Activated CD4-positive, alpha-beta T cell treated with anti-CD3 and anti-CD28 coated beads for 4 hours (primary cell): ENCODE measurements around the gene ARHGAP30.
"Not testable (repeated sequence)": the region's sequence is repeated elsewhere in the genome, so short reads cannot be mapped to it uniquely, and the experiment has no call there.

Source experiments
- DNase-seq, 2 donors: peaks; one replicate each; pipeline ENCODE4 v3.0.0-alpha.2; 2020

Gene ARHGAP30

GRCh38 chr1:161069731-161070270 is at the start of gene ARHGAP30:
TSS of gene ARHGAP30 (minus strand) at chr1:161069891. CDS start at chr1:161069624, 267 bp downstream.
- DNase-seq, result peak; percentile 75 to 77

GRCh38 chr1:161117759-161118581 is 48.3 kb upstream of the ARHGAP30 start, which contains the start of the genes NIT1 and PFDN2:
TSS of gene NIT1 (plus strand) at chr1:161118105. CDS start at chr1:161118177, 72 bp downstream.
TSS of gene PFDN2 (minus strand) at chr1:161118037. CDS start at chr1:161118026, 11 bp downstream.
- peak; percentile 82 to 85 for DNase-seq

DNA sequence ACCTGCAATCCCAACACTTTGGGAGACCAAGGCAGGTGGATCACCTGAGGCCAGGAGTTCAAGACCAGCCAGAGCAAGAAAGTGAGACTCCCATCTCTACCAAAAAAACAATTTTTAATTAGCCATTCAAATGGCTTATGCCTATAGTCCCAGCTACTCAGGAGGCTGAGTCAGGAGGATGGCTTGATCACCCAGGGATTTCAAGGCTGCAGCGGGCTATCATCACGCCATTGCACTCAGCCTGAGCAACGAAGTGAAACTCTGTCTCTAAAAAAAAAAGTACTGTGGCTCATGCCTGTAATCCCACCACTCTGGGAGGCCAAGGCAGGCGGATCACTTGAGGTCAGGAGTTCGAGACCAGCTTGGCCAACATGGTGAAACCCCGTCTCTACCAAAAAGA is 46.3 kb upstream of the ARHGAP30 start:
- DNase-seq, result not testable (repeated sequence)

DNA sequence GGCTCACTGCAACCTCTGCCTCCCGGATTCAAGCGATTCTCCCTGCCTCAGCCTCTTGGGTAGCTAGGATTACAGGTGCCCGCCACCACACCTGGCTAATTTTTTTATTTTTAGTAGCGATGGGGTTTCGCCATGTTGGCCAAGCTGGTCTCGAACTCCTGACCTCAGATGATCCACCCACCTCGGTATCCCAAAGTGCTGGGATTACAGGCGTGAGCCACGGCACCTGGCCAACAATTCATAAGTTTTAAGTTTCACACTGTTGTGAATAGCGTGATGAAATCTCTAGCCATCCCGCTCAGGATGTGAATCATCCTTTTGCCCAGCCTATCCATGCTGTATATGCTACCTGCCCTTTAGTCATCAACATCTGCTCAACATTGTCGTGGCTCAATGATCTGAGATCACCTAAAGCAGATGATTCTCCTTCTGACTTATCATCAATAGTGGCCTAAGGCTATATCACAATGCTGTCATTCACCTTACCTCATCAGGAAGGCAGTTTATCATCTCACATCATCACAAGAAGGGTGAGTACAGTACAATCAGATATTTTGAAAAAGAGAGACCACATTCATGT is 45.5 kb upstream of the ARHGAP30 start:
- peak; percentile 30 to 37 for DNase-seq

DNA sequence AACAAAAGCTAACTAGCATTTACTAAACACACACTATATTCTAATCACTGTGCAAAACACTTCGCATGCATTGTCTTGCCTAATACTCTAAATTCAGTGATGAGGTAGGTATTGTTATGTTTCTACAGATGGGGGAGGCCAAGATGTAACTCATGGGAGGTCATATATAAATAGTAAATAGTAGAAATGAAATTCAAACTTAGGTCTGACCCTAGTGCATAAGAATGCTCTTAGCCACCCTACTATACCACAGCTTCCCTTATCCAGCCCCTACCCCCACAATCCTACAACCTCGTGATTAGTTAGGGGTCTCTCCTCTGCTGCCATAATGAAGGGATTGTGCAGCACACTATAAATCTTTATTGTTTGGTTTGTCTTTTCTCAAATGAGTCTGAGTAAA is 44.9 kb upstream of the ARHGAP30 start:
- DNase-seq, result no peak

- DNase-seq, result no peak
These were observed 44.2 kb upstream of the ARHGAP30 start for GRCh38 chr1:161113915-161114314.

DNA sequence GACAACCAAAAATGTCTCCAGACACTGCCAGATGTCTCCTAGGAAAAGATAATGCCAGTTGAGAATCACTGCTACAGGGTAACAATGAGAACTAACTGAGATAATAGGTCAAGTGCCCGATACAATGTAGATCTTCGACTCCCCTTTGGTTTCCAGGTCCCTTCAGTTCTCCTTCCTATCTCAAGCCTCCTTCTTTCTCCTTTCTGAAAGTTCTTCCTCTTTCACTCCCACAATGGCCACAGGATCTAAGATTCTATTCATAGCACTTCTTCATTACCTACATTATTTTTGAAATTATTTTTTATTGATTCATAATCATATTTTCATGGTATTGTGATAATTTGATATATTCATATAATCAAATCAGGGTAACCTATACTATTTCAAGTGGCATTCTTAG is 41.8 kb upstream of the ARHGAP30 start:
- no peak for DNase-seq

DNA sequence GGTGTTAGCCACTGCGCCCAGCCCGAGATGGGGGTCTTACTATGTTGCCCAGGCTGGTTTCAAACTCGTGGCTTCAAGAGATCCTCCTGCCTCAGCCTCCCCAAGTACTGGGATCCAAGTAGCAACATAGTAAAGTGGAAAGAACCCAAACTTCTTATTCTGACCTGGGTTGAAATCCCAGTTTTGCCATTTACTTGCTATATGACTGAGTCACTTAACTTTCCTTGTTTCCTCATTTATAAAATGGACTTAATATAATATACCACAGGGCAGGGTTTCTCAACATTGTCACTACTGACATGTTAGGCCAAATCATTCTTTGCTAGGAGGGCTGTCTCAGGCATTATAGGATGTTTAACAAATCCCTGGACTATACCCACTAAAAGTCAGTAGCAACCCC is 41.4 kb upstream of the ARHGAP30 start:
- no peak for DNase-seq

GRCh38 chr1:161106431-161106830 is 36.7 kb upstream of the ARHGAP30 start:
- no peak for DNase-seq

GRCh38 chr1:161100556-161100955 is 30.9 kb upstream of the ARHGAP30 start:
- DNase-seq, result no peak

GRCh38 chr1:161099090-161099802 is 29.6 kb upstream of the ARHGAP30 start:
- no peak for DNase-seq

GRCh38 chr1:161098210-161099068 is 28.7 kb upstream of the ARHGAP30 start, which contains the start of gene KLHDC9:
TSS of gene KLHDC9 (plus strand) at chr1:161098361. CDS start at chr1:161098536, 175 bp downstream.
- DNase-seq, result peak; percentile 34 to 56

DNA sequence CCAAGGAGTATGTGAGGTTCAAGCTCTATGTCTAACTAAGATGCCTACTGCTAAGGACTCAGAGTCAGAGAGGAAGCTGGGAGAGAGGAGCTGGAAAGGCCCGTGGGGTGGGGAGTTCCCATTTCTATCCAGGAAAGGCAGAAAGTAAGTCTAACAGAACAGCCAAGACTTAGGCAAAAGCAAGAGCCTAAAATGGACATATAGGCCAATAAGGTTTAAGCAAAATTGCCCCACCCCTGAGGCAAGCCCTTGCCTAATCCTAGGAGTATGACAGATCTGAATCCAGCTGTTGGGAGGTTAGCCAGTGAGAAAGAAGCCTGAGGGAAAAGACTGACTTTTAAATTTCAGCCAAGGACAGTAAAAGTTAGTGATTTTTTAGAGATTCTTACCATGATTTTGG is 26.8 kb upstream of the ARHGAP30 start:
- DNase-seq, result no peak

- DNase-seq, result no peak
These were observed 26.3 kb upstream of the ARHGAP30 start for GRCh38 chr1:161096015-161096414.

GRCh38 chr1:161095230-161095629 is 25.5 kb upstream of the ARHGAP30 start:
- DNase-seq, result no peak

GRCh38 chr1:161094481-161094880 is 24.8 kb upstream of the ARHGAP30 start:
- no peak for DNase-seq

DNA sequence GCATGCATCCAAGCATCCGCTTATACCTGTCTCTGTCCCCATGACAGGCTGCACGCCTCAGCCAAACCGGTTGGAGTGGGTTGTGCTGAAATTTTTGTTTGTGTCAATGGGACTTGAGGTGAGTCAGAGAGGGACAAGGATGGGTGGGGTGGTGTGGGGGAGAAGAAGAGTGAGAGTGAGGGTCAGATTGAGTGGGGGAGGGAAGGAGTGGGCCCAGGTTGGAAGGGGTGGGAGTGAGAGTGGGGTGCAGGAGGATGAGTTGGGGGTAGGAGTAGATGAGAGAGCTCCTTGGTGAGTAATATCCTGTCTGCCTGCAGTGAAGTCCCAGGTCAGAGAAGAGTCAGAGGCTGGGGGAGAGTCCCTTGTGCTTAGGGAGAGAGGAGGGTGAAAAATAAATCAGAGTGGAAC is 22.9 kb upstream of the ARHGAP30 start:
- peak; percentile 42 to 69 for DNase-seq

- no peak for DNase-seq
These were observed 22.3 kb upstream of the ARHGAP30 start for GRCh38 chr1:161091796-161092507.

- DNase-seq, result no peak
These were observed 21.4 kb upstream of the ARHGAP30 start for GRCh38 chr1:161091093-161091492.

DNA sequence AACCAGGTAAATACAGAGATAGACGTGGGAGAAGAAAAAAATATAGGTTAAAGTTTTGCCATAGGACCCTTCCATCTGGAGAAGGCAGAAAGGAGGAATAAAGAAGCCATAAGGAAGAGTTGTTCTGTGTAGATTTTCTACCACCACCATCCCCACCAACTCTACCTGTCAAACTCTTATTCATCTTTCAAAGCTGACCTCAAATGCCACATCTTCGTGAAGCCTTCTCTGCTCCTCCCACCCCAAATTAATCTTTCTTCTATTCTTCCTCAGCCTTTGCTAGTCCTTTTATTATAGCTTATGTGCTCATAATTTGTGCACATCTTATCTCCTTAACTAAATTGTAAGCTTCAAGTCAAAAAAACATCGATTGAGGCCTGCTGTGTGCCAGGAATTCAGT is 20.9 kb upstream of the ARHGAP30 start:
- DNase-seq, result no peak

- no peak for DNase-seq
These were observed 20.2 kb upstream of the ARHGAP30 start for GRCh38 chr1:161089938-161090337.
